Neural progenitor cell (in vitro differentiated cells): ENCODE results near the gene STMP1. TPM values are rescaled to one million over a fixed set of nuclear protein-coding genes. Genes with fewer than 3 reads are reported as not detected.

Experiments
- DNase-seq: peaks from one replicate; pipeline ENCODE4 v3.0.0-alpha.2; 2016; ENCODE audit warnings: low spot score
- H2AFZ ChIP-seq: fragments of 200-600 bp; sonication (generic); replicated peaks from 2 replicates; pipeline ENCODE4 v1.6.1; 2016; ENCODE audit warnings: antibody characterized with exemption
- H3F3A ChIP-seq: fragments of 200-600 bp; sonication (generic); 2 replicates; pipeline ENCODE4 v1.6.1; 2016; ENCODE audit warnings: antibody characterized with exemption, low read depth
- H3K27ac ChIP-seq: fragments of 200-600 bp; sonication (generic); 2 replicates; pipeline ENCODE4 v1.5.1; 2016; ENCODE audit warnings: mild to moderate bottlenecking
- H3K27me3 ChIP-seq: fragments of 200-600 bp; sonication (generic); 2 replicates; pipeline ENCODE4 v1.6.1; 2016; ENCODE audit warnings: mild to moderate bottlenecking, moderate library complexity
- H3K36me3 ChIP-seq: fragments of 200-600 bp; sonication (generic); 2 replicates; pipeline ENCODE4 v1.5.1; 2016
- H3K4me1 ChIP-seq: fragments of 200-600 bp; sonication (generic); 2 replicates; pipeline ENCODE4 v1.6.1; 2016; ENCODE audit warnings: mixed run types
- H3K4me2 ChIP-seq: fragments of 200-600 bp; sonication (generic); 2 replicates; pipeline ENCODE4 v1.6.1; 2016
- H3K4me3 ChIP-seq: fragments of 200-600 bp; sonication (generic); 2 replicates; pipeline ENCODE4 v1.5.1; 2016
- H3K79me2 ChIP-seq: fragments of 200-600 bp; sonication (generic); 2 replicates; pipeline ENCODE4 v1.6.1; 2016; ENCODE audit warnings: low read depth
- H3K9ac ChIP-seq: fragments of 200-600 bp; sonication (generic); 2 replicates; pipeline ENCODE4 v1.6.1; 2016
- H3K9me3 ChIP-seq: fragments of 200-600 bp; sonication (generic); 2 replicates; pipeline ENCODE4 v1.5.1; 2016; ENCODE audit warnings: low read depth
- H4K20me1 ChIP-seq: fragments of 200-600 bp; sonication (generic); 2 replicates; pipeline ENCODE4 v1.6.1; 2016; ENCODE audit warnings: low read depth
- H3K27ac Mint-ChIP-seq: 3 replicates; pipeline ENCODE4 v1.8.0; 2021; ENCODE audit warnings: mixed read lengths
- H3K27me3 Mint-ChIP-seq: 2 replicates; pipeline ENCODE4 v1.8.0; 2022; ENCODE audit warnings: low read depth, mild to moderate bottlenecking, inconsistent platforms, moderate library complexity, mixed read lengths; ENCODE audit not compliant: insufficient read depth
- H3K36me3 Mint-ChIP-seq: 3 replicates; pipeline ENCODE4 v1.8.0; 2021; ENCODE audit warnings: mixed read lengths
- H3K4me1 Mint-ChIP-seq: 3 replicates; pipeline ENCODE4 v1.8.0; 2021; ENCODE audit warnings: mixed read lengths
- H3K4me3 Mint-ChIP-seq: 3 replicates; pipeline ENCODE4 v1.8.0; 2021; ENCODE audit warnings: mild to moderate bottlenecking, moderate library complexity, mixed read lengths
- H3K9me3 Mint-ChIP-seq: 3 replicates; pipeline ENCODE4 v1.8.0; 2020; ENCODE audit warnings: mixed read lengths
- EZH2 ChIP-seq: fragments of 200-600 bp; sonication (generic); IDR thresholded peaks from 2 replicates; pipeline ENCODE4 v1.6.1; 2017; ENCODE audit warnings: antibody characterized with exemption, mild to moderate bottlenecking, moderate library complexity
- EZH2phosphoT487 ChIP-seq: fragments of 200-600 bp; sonication (generic); IDR thresholded peaks from 2 replicates; pipeline ENCODE4 v1.6.1; 2017; ENCODE audit warnings: antibody characterized with exemption
- total RNA-seq: library from RNA; depleted of rRNA; stranded (reverse); fragments of >200 nt; gene quantifications from 2 replicates; pipeline ENCODE4 v1.2.3, GENCODE V29; 2015; ENCODE audit warnings: low replicate concordance
- TF ChIP-seq, protein P1 (sequence below): fragments of 200-600 bp; sonication (generic); IDR thresholded peaks from 2 replicates; pipeline ENCODE4 v1.5.1; 2017; ENCODE audit warnings: antibody characterized with exemption, mild to moderate bottlenecking

The STMP1 gene
- total RNA-seq, 1 donor from 2014 or later = 30.4 TPM

DNA sequence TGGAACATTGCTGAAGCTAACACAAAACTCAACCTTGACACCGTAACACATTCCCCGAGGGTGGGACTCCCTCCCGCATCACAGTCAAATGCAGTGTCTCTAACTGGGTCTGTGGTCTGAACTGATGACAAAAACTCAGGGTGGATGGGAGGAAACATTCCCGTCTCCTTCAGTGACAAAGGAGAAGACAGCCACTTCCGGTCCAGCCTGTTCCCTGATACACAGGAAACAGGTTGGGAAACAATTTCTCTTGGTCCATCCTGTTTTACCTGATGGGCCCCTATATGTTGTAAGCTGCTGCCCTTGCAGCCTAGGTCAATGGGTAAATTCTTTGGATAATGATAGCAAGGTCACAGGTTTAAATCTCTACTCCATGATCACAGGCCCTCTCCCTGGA, 45.3 kb downstream of the STMP1 start:
- Histone ChIP-seq H2AFZ (no peak overlapping the region), H3F3A (no peaks in the 10 kb centered on the region), H3K9me3 (no peaks in the 10 kb centered on the region), H3K27me3 (no peaks in the 10 kb centered on the region), H3K9ac (no peak overlapping the region), H3K27ac (no peak overlapping the region), H4K20me1 (no peaks in the 10 kb centered on the region), H3K36me3 (no peaks in the 10 kb centered on the region), H3K79me2 (no peaks in the 10 kb centered on the region), H3K4me1 (peaks cover 3% of the 10 kb centered on the region), H3K4me3 (no peak overlapping the region), H3K4me2 (no peak overlapping the region)
- no peak for TF ChIP-seq EZH2
- TF ChIP-seq, protein P1, sequence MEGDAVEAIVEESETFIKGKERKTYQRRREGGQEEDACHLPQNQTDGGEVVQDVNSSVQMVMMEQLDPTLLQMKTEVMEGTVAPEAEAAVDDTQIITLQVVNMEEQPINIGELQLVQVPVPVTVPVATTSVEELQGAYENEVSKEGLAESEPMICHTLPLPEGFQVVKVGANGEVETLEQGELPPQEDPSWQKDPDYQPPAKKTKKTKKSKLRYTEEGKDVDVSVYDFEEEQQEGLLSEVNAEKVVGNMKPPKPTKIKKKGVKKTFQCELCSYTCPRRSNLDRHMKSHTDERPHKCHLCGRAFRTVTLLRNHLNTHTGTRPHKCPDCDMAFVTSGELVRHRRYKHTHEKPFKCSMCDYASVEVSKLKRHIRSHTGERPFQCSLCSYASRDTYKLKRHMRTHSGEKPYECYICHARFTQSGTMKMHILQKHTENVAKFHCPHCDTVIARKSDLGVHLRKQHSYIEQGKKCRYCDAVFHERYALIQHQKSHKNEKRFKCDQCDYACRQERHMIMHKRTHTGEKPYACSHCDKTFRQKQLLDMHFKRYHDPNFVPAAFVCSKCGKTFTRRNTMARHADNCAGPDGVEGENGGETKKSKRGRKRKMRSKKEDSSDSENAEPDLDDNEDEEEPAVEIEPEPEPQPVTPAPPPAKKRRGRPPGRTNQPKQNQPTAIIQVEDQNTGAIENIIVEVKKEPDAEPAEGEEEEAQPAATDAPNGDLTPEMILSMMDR = no peak
- TF ChIP-seq EZH2phosphoT487 = no peak
- Mint-ChIP-seq H3K27me3 (peaks cover 11% of the 10 kb centered on the region), H3K4me1 (peaks cover 19% of the 10 kb centered on the region), H3K36me3 (peaks cover 4% of the 10 kb centered on the region), H3K9me3 (no peaks in the 10 kb centered on the region), H3K4me3 (no peak overlapping the region), H3K27ac (no peak overlapping the region)
- DNase-seq = no peak

- Mint-ChIP-seq H3K9me3 (no peaks in the 10 kb centered on the region), H3K4me1 (peaks cover 21% of the 10 kb centered on the region), H3K27ac (no peak overlapping the region), H3K4me3 (no peak overlapping the region), H3K36me3 (peaks cover 2% of the 10 kb centered on the region), H3K27me3 (peaks cover 11% of the 10 kb centered on the region)
- Histone ChIP-seq H3K9me3 (no peaks in the 10 kb centered on the region), H3K4me2 (no peak overlapping the region), H3K4me3 (no peak overlapping the region), H3K36me3 (no peaks in the 10 kb centered on the region), H3F3A (no peaks in the 10 kb centered on the region), H3K27ac (no peak overlapping the region), H3K79me2 (no peaks in the 10 kb centered on the region), H2AFZ (no peak overlapping the region), H3K9ac (no peak overlapping the region), H3K27me3 (no peaks in the 10 kb centered on the region), H3K4me1 (peaks cover 2% of the 10 kb centered on the region), H4K20me1 (no peaks in the 10 kb centered on the region)
- DNase-seq = no peak
- TF ChIP-seq EZH2 (no peak), EZH2phosphoT487 (no peak)
- TF ChIP-seq, protein P1 = peak; percentile 11
Measured at GRCh38 chr7:135708041-135708440, 45.7 kb downstream of the STMP1 start.

DNA sequence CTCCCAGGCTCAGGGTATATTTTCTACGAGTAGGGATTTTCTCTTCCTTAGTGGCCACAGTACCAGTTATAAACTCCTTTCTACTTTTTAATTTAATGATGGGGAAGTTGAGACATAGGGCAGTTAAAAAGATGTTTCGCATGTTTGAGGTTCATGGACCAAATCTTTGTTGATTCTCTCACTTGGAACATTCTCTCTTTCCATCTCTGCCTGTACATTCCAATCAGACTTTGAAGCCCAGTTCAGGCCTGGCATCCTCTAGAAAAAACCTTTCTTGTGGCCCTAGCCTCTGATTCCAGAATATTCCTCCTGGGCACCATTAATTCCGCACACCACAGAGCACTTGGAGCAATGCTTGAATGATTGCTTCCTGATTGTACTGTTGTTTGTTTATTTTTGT, 47.2 kb downstream of the STMP1 start:
- no peaks in the 10 kb centered on the region for H3K9me3 Mint-ChIP-seq
- H3K36me3 Mint-ChIP-seq = peaks cover 1% of the 10 kb centered on the region
- no peaks in the 10 kb centered on the region for H3K36me3 ChIP-seq
- no peak overlapping the region for H3K9ac ChIP-seq
- no peaks in the 10 kb centered on the region for H3F3A ChIP-seq
- H3K79me2 ChIP-seq = no peaks in the 10 kb centered on the region
- peaks cover 22% of the 10 kb centered on the region for H3K4me1 Mint-ChIP-seq
- H3K27me3 Mint-ChIP-seq = peaks cover 6% of the 10 kb centered on the region
- no peak for DNase-seq
- no peak overlapping the region for H3K27ac Mint-ChIP-seq
- no peak overlapping the region for H3K4me3 ChIP-seq
- no peak overlapping the region for H3K4me2 ChIP-seq
- H3K27ac ChIP-seq = no peak overlapping the region
- H3K4me1 ChIP-seq = peaks cover 4% of the 10 kb centered on the region
- H4K20me1 ChIP-seq = no peaks in the 10 kb centered on the region
- TF ChIP-seq, protein P1 = no peak
- TF ChIP-seq EZH2phosphoT487 = no peak
- TF ChIP-seq EZH2 = no peak
- H3K9me3 ChIP-seq = no peaks in the 10 kb centered on the region
- H2AFZ ChIP-seq = no peak overlapping the region
- no peaks in the 10 kb centered on the region for H3K27me3 ChIP-seq
- no peak overlapping the region for H3K4me3 Mint-ChIP-seq
